CD4-positive, alpha-beta T cell treated with Interleukin-21 for 1 hour (primary cell): ENCODE data around the gene PAX9.
"Not testable (repeated sequence)": the region's sequence is repeated elsewhere in the genome, so short reads cannot be mapped to it uniquely, and the experiment has no call there.

Source experiments
- DNase-seq: peaks from one replicate; pipeline ENCODE4 v3.0.0-alpha.2; 2020

PAX9 gene

DNA sequence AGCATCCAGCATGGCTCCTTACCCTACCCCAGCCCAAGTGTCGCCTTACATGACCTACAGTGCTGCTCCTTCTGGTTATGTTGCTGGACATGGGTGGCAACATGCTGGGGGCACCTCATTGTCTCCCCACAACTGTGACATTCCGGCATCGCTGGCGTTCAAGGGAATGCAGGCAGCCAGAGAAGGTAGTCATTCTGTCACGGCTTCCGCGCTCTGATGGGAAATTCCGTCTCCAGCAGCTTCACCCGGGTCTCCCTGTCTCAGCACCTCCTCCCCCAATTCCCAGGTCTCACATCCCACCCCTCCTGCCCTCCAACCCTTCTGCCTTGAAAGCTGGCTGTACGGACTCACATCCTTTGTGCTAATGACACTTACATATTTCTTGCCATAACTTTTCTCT lies 14.6 kb downstream of the PAX9 start:
- no peak for DNase-seq

DNA sequence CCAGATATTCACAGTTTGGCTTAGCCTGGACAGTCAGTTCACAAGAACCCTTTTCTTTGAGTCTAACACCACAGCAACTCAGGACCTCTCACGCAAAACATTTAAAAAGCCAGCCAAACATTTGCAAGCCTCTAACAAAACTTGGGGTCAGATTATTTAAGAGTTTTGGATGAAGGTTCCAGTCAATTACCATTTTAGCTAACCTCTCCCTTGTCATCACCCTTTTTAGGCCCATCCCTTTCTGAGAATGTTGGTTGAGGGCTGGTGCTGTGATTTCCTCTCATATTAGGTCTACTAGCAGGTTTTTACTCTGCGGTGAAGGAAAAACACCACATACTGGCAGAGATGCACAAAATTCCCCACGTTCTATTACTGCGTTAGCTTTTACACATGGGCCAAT lies 20.7 kb downstream of the PAX9 start:
- DNase-seq, result no peak

DNA sequence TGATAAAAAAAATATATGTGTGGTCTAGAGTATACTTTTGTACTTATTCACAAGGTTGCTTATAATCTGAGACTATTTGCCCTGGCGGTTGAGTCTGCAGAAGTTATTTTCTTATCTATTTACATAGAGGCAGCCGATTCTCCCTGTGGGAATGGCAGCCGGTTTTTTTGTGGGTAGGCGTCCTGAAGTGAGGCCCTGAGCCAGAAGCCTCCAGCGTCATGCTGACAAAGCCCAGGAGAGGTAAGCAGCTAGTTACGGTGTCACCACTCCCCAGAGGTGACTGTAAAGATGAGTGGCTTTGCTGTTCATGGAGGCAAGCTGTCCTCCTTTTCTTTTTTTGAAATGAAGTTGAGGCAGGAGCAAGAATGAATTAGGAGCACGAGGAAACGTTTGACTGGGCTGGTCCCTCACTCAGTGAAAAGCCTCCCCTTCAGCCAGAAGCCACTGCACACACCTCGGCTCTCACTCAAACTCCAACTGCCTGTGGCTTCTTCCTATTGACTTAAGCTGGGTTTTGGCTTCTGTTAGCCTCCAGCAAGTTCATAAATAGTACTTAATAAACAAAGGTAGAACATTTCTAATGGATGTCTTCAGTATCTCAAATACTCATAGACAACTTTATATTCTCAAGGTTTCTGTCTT lies 21.5 kb downstream of the PAX9 start:
- DNase-seq, result no peak

GRCh38 chr14:36684946-36685345 lies 23.3 kb downstream of the PAX9 start:
- DNase-seq, result no peak

DNA sequence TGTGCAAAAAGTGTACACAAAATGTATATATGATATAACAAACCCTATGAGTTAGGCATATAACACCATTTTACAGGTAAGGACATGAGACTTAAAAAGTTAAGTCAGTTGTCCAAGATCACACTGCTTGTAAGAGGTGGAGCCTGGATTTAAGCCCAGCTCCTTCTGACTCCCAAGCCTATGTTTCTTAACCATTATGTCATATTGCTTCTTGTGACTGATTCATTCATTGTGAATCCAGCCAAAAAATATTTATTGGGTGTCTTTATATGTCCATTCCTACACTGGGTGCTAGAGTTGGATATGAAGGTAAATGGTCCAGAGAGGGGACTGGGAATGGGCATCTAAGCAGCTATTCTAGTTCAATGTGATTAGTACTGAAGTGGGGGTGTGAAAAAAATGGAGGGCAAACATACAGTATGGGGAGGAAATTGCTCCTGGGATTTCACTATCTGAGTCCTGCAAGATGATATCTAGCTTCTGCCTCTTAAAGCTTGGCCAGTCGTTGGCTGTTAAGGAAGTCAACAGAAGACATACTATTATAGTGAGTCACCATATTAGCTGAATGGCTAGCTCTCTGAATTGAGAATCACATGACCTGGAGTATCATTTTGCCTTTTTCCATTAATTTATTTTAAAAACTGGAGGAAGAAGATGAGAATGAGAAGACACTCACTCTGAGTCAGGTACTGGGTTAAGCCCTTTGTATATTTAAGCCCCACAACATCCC lies 28.8 kb downstream of the PAX9 start:
- DNase-seq, result no peak

DNA sequence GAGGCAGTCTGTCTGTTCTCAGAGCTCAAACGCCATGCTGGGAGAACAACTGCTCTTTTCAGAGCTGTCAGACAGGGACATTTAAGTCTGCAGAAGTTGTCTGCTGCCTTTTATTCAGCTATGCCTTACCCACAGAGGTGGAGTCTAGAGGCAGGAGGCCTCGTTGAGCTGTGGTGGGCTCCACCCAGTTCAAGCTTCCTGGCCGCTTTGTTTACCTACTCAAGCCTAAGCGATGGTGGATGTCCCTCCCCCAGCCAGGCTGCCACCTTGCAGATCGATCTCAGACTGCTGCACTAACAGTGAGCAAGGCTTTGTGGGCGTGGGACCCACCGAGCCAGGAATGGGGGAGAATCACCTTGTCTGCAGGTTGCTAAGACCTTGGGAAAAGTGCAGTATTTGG lies 37.8 kb downstream of the PAX9 start:
- not testable (repeated sequence) for DNase-seq

- DNase-seq, result no peak
These were observed 39.0 kb downstream of the PAX9 start for GRCh38 chr14:36700651-36701050.

DNA sequence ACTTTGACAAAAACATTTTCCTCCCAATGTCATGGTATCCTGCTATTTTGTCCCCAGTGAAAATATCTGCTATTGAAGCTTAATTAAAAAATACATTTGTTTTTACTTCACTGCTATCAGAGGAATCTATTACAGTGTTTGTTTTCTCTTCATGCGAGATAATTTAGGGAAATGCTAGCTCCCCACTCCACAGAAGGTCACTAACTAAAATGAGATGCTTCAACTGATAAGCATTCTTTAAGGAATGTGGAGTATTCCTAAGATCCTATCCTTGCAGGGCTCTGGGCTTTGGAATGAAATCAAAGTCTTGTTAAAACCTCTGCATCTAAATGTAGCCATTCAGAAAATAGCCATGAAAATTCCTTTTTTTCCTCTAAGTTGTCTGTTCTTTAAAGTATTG lies 39.5 kb downstream of the PAX9 start:
- DNase-seq, result no peak

- no peak for DNase-seq
These were observed 40.8 kb downstream of the PAX9 start for GRCh38 chr14:36702474-36702873.

DNA sequence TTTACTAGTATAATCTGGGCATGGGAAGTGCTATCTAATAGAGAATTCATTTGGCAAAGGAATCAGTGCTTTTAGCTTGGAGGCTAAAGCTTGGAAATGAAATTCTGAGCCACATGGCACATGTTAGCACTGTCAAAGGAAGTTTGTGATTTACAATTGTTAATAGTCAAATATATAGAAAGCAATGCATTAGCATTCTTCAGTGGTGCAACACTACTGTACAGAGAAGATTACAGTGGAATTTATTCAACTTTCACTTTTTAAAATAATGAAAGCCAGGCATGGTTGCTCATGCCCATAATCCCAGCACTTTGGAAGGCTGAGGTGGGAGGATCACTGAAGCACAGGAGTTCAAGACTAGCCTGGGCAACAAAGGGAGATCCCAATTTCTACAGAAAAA lies 45.9 kb downstream of the PAX9 start:
- no peak for DNase-seq

DNA sequence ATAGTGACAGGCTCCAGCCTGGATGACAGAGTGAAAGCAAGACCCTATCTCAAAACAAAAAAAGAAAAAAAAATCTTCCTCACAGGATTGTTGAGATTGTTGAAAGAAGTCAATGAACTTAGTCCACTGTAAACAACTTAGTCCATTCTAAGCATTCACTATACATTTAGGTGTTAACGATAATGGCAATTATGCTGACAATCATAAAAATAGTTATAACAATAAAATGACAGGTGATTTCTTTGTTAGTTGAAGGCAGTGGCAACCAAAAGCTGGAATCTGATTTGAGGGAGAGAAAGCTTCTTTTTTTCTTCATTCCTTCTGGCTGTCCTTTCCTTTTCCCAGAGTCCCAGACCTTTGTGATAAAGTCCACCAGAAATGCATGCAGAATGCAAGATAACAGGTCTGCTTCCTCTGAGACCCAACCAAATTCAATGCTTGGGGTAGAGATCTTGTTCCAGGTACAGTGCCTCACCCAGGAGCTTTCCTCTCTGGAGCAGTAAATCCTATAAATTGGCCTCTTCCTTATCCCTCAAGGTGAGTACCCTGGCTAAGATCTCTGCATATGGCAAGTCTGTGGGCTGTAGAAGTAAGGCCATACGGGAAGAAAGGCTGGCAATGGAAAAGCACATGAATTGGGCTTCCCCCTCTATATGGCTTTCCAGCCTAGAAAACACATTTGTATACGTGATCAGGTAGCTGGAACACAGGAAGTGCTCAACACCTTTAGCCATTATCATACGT lies 52.5 kb downstream of the PAX9 start:
- no peak for DNase-seq

GRCh38 chr14:36716614-36717184 lies 55.0 kb downstream of the PAX9 start:
- DNase-seq, result no peak

- DNase-seq, result no peak
These were observed 55.7 kb downstream of the PAX9 start for GRCh38 chr14:36717363-36717762.

GRCh38 chr14:36718216-36718615 lies 56.6 kb downstream of the PAX9 start:
- DNase-seq, result no peak

DNA sequence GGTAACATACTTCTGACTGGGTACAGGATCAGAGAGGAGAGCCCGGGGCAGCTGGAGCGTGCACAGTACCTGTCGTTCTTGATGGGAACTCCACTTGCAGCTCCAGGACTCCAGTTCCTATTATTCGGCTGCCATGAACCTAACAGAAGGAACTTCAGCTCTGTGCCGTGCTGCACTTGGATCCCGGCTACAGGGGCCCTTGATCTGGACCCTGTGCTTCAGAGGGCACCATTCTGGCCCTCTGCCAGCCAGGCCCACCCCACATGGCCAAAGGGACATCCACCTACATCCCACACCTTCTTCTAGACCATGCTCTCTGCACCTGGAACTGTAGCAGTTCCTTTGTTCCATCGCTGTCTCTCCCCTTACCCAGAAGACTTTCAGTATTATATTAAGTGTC lies 58.2 kb downstream of the PAX9 start:
- DNase-seq, result no peak

DNA sequence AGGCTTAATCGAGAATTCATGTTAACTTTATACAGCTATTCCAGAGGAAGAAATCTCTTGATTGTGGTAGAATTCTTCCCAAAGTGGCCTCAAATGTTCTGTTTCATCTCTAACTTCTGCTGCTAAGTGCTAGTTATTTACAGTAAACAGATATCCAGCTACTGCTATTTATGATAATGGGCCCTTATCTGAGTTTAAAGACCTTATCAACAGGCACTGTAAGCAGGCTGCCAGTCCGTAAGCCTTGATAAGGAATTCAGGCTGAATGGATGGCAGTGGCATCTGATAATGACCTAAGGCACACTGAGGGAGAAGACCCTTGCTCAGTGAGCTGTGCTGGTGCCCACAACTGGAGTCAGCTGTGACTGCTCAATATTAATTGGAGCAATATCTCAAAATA lies 59.0 kb downstream of the PAX9 start:
- no peak for DNase-seq

- no peak for DNase-seq
These were observed 60.2 kb downstream of the PAX9 start for GRCh38 chr14:36721877-36722276.

DNA sequence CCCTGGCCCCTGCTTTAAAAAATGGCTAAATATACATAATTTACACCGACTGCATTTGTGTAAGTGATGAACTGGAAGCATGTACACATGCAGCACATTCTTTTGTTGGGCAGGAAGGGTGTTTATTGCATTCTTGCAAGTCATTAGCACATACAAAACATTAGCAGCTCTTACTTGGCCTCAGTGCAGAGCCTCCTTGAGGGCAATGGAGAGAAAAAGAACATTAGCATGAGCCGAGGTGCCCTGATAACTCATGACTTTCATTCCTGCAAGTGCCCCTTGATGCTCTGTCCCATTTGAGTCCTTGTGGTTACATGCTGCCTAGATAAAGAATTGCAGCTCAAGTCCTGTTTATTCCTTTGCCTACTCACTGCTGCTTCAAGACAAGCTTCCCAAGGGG lies 61.9 kb downstream of the PAX9 start:
- DNase-seq, result no peak

- DNase-seq, result no peak
These were observed 62.5 kb downstream of the PAX9 start for GRCh38 chr14:36724162-36724561.

DNA sequence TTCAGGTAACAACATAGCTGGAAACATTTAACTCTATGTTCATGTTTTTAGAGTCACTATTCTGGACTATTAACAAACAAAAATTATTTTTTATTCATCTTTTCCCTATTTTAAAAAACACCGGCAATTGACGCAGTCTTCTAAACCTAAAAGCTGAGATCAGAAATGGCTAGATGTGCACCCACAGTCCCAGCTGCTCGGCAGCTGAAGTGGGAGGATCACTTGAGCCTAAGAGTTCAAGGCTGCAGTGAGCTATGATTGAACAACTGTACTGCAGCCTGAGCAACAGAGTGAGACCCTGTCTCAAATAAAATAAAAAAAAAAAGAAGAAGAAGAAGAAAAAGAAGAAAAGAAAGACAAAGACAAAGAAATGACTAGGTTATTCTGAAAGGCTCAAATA lies 64.5 kb downstream of the PAX9 start:
- no peak for DNase-seq
